Measurements from ENCODE around the gene SNAPC2.

GRCh38 chr19:7941895-7942596, 21.9 kb downstream of the SNAPC2 start:
- no peak for TF ChIP-seq CTCF (IDR thresholded peaks at IDR 0.05)
- TF ChIP-seq POLR2AphosphoS5 (IDR thresholded peaks at IDR 0.05; ENCODE audit: low read depth, low read length) = no peak
- no peak for TF ChIP-seq FOXJ3 (CRISPR knock-in tag; IDR thresholded peaks at IDR 0.05)
- TF ChIP-seq USF1 (IDR thresholded peaks at IDR 0.05; ENCODE audit: borderline replicate concordance, low read depth) = no peak
- no peak for TF ChIP-seq YY1 (IDR thresholded peaks at IDR 0.05; ENCODE audit: low read depth)
- TF ChIP-seq REST (IDR thresholded peaks at IDR 0.05; ENCODE audit: low read depth, low read length) = no peak
- TF ChIP-seq MXI1 (IDR thresholded peaks at IDR 0.05; ENCODE audit: low read depth, low read length) = no peak
- no peak for TF ChIP-seq MAX (IDR thresholded peaks at IDR 0.05; ENCODE audit: low read depth)
- no peak for TF ChIP-seq RAD21 (IDR thresholded peaks at IDR 0.05; ENCODE audit: low read length)
- TF ChIP-seq EZH2phosphoT487 (IDR thresholded peaks at IDR 0.05; ENCODE audit: borderline replicate concordance, low read depth) = no peak
- no peak for TF ChIP-seq USF2 (IDR thresholded peaks at IDR 0.05; ENCODE audit: borderline replicate concordance, low read depth, low read length)
- TF ChIP-seq ELF1 (IDR thresholded peaks at IDR 0.05) = no peak
- TF ChIP-seq EP300 (IDR thresholded peaks at IDR 0.05; ENCODE audit: borderline replicate concordance in 1 of 2, low read depth in 1 of 2, low read length in 1 of 2) = no peak
